ENCODE data around the gene MAPK12. TPM values are rescaled to one million over a fixed set of nuclear protein-coding genes. Genes with fewer than 3 reads are reported as not detected.
A peak's percentile ranks its signal among the peaks of the same experiment; 100 is the strongest.

Gene MAPK12
- total and polyA plus RNA-seq, 10 of the 15 experiments (the other 5 are each of a cell fraction or from before 2014, with no cell fraction given) = 1.1 to 38.9 (median 16.3) TPM

- Histone ChIP-seq H3K4me1 (ENCODE audit: control insufficient read depth, insufficient read depth, low read length) (no peaks in the 10 kb centered on the region), H3K9ac (ENCODE audit: control insufficient read depth, insufficient read depth, low read length) (no peak overlapping the region), H3K4me3 (no peak overlapping the region), H3K9me3 (replicated peaks; ENCODE audit: control insufficient read depth, insufficient read depth, low read length) (no peaks in the 10 kb centered on the region), H3K27ac (ENCODE audit: control insufficient read depth, insufficient read depth) (no peak overlapping the region), H3K4me2 (ENCODE audit: control insufficient read depth, insufficient read depth) (no peak overlapping the region), H3K79me2 (ENCODE audit: control insufficient read depth, insufficient read depth, low read length) (peaks cover 2% of the 10 kb centered on the region), H3K36me3 (ENCODE audit: control insufficient read depth in 2 of 2, insufficient read depth in 2 of 2, low read length in 1 of 2) (peaks cover 4 to 19% of the 10 kb centered on the region in 2 experiments), H4K20me1 (ENCODE audit: control insufficient read depth, insufficient read depth) (no peaks in the 10 kb centered on the region; the same call in 1 of the 2 replicates), H2AFZ (ENCODE audit: control insufficient read depth, low read depth, low read length) (no peak overlapping the region), H3K27me3 (replicated peaks in 1 of 2; ENCODE audit: control insufficient read depth in 2 of 2, insufficient read depth in 2 of 2, low read length in 1 of 2) (no peaks in the 10 kb centered on the region)
- CTCF ChIA-PET = interaction anchor here (0.7 to 2.3 kb wide), 5 partner anchors 17 to 274 kb away, joined by 3 to 13 read pairs (median 5); no protein-coding TSS in a partner anchor
- DNase-seq (ENCODE audit: low read depth, low spot score) (no peak), FAIRE-seq (no peak), ATAC-seq (peak; percentile 15; the same call in 2 of the 3 replicates)
- WGBS (ENCODE audit: insufficient coverage, insufficient replicate concordance, low lambda C conversion rate, missing lambda C conversion rate) = 30% methylated on average over 22 of the region's 23 CpGs
- intact Hi-C loops (cut with micrococcal nuclease; ENCODE audit: unreplicated experiment) (no loop called here), in situ Hi-C loops (cut with MboI) (loop anchor here (5.0 kb wide), 1 partner anchor 275 kb away; no protein-coding TSS in a partner anchor)
- no peak for TF ChIP-seq KLF5 (IDR thresholded peaks at IDR 0.05; ENCODE audit: partially characterized antibody)
- no peak for TF ChIP-seq ELK1 (IDR thresholded peaks at IDR 0.05; ENCODE audit: low read depth, low read length)
- no peak for TF ChIP-seq ESRRA (IDR thresholded peaks at IDR 0.05; ENCODE audit: low read length)
- TF ChIP-seq TCF12 (IDR thresholded peaks at IDR 0.05; ENCODE audit: low read depth, low read length) = no peak
- 0 out of 4 replicates have a peak, but pooled peaks of 1 of the 2 experiments have one; percentile 7 for TF ChIP-seq BHLHE40 (IDR thresholded peaks at IDR 0.05; ENCODE audit: borderline replicate concordance in 1 of 2, low read depth in 2 of 2, low read length in 1 of 2)
- BruUV-seq (replicated peaks) = no TSS peak
- SMC1A ChIA-PET (ENCODE audit: uncharacterized antibody, unreplicated experiment) = interaction anchor here (0.7 kb wide), 1 partner anchor 530 kb away, joined by 3 read pairs; no protein-coding TSS in a partner anchor
- POLR2A ChIA-PET = interaction anchor here (0.6 kb wide), 1 partner anchor 273 kb away, joined by 3 read pairs; no protein-coding TSS in a partner anchor
- RAD21 ChIA-PET (ENCODE audit: unreplicated experiment) = interaction anchor here (1.9 kb wide), 1 partner anchor 59 kb away, joined by 4 read pairs; no protein-coding TSS in a partner anchor
Observed at GRCh38 chr22:50207383-50208140, 53.9 kb downstream of the MAPK12 start.
